Measurements from ENCODE around the gene OR10C1.

Gene OR10C1

DNA sequence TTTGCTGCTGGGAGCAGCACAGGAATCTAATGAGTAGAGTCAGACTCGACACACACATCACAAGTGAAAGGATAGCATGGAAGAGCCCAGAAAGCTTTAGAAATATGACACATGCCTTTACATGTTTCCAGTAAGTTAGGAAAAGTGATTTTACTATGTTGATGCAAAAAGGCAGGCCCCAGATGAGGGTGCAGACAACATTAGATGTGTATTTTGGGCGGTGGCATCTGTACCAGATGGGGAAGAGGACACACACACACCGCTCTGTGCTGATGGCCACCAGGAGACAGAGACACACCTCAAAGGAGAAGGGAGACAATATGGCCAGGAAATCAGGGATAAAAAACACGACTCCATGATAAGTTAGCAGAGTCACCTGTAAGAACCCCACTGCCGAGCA is 48.0 kb downstream of the OR10C1 start:
- H3K27me3 Mint-ChIP-seq: peaks cover 6% of the 10 kb centered on the region
- H3K36me3 Mint-ChIP-seq: no peaks in the 10 kb centered on the region
- no peak overlapping the region for H3K27ac Mint-ChIP-seq
- no peaks in the 10 kb centered on the region for H3K4me1 Mint-ChIP-seq
- DNase-seq (ENCODE audit: low spot score in 2 of 2) (no peak), ATAC-seq (ENCODE audit: low read depth) (no peak)
- H3K9me3 Mint-ChIP-seq: no peaks in the 10 kb centered on the region
- no peak overlapping the region for H3K4me3 Mint-ChIP-seq

DNA sequence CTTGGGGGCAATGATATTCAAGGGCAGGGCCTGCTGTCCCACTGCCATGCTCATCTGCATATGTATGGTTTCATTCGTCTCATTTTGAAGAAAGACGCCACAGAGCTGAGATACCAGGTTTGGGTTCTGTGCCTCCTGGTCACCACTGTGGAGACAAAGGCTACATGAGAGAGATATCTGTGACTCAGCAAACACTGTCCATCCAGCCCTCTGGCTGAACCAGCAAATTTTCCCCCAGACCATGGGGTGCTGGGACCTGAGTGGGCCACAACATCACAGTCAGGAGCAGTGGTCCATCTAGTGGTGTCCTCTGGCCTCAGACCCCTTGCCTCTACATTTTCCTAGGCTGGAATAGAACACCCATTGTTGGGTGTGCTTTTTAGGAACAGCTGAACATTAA is 48.6 kb downstream of the OR10C1 start, which contains the start of gene MAS1L:
MAS1L (minus strand) TSS at position 297 of the 400 bp plus-strand sequence; CDS start at position 243, 54 bp downstream.
- peaks cover 6% of the 10 kb centered on the region for H3K27me3 Mint-ChIP-seq
- H3K27ac Mint-ChIP-seq: no peak within 1 kb of the TSS
- DNase-seq (ENCODE audit: low spot score in 2 of 2) (no peak), ATAC-seq (ENCODE audit: low read depth) (no peak)
- no peak within 1 kb of the TSS for H3K4me3 Mint-ChIP-seq
- no peaks in the 10 kb centered on the region for H3K9me3 Mint-ChIP-seq
- H3K4me1 Mint-ChIP-seq: no peaks in the 10 kb centered on the region
- no peaks in the 10 kb centered on the region for H3K36me3 Mint-ChIP-seq

DNA sequence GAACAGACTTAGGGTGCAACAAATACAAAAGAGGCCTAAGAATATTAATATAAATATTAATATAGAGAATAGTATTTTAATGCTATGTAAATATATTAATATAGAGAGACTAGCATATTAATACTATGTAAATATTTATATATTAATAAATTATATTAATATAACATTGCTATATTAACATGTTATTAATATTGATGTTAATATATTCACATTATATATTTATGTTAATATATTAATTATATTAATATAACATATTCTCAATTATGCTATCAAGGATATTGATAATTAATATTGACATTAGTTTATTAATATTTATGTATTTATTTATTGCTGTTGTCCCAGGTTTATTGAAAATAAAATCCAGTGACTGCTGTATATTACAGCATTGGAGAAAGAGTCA is 49.8 kb downstream of the OR10C1 start:
- H3K36me3 Mint-ChIP-seq: no peaks in the 10 kb centered on the region
- H3K27me3 Mint-ChIP-seq: peaks cover 6% of the 10 kb centered on the region
- H3K4me3 Mint-ChIP-seq: no peak overlapping the region
- no peak for ATAC-seq (ENCODE audit: low read depth)
- no peaks in the 10 kb centered on the region for H3K4me1 Mint-ChIP-seq
- no peaks in the 10 kb centered on the region for H3K9me3 Mint-ChIP-seq
- H3K27ac Mint-ChIP-seq: no peak overlapping the region
- no peak for DNase-seq (ENCODE audit: low spot score in 2 of 2)

DNA sequence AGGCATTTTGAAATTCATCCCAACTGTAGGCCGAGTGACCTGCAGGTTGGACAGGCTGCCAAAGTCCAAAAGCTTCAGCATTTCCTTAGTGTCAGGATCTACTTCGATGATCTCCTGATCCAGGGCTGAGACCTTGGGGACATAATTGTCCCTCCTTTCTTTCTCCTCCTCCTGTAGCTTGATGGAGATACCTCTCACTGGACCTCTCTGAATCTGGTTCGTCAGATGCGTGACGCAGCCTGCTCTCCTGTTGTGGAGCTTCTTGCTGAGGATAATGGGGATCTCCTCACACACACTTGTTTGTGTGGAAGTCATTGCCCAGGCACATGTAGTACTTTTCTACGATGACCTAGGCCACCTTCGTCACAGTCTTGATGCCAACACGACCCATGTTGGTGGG is 50.2 kb downstream of the OR10C1 start:
- H3K27ac Mint-ChIP-seq: no peak overlapping the region
- no peaks in the 10 kb centered on the region for H3K36me3 Mint-ChIP-seq
- no peak for ATAC-seq (ENCODE audit: low read depth)
- H3K4me3 Mint-ChIP-seq: no peak overlapping the region
- no peak for DNase-seq (ENCODE audit: low spot score in 2 of 2)
- H3K9me3 Mint-ChIP-seq: no peaks in the 10 kb centered on the region
- H3K27me3 Mint-ChIP-seq: peaks cover 6% of the 10 kb centered on the region
- no peaks in the 10 kb centered on the region for H3K4me1 Mint-ChIP-seq

DNA sequence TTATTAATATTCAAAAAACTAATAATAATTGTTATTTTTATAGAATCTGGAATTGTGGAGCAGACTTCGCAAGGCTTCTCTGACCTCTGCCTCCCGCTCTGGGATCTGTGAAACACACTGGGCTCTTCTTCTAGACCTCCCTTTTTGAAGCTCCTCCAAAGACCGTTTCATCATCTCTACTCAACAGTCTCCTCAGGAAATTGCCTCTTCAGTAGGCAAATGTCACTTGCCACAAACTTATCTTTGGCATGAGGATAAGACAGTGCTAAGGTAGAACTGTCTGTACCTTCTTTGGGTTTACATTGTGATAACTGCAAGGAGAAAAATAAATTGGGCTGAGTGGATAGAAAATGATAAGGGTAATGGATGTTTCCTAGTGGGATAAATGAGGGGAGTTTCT is 50.9 kb downstream of the OR10C1 start:
- Mint-ChIP-seq H3K4me1 (no peaks in the 10 kb centered on the region), H3K36me3 (no peaks in the 10 kb centered on the region), H3K9me3 (no peaks in the 10 kb centered on the region), H3K4me3 (no peak overlapping the region), H3K27me3 (peaks cover 6% of the 10 kb centered on the region), H3K27ac (no peak overlapping the region)
- no peak for ATAC-seq (ENCODE audit: low read depth)
- no peak for DNase-seq (ENCODE audit: low spot score in 2 of 2)

DNA sequence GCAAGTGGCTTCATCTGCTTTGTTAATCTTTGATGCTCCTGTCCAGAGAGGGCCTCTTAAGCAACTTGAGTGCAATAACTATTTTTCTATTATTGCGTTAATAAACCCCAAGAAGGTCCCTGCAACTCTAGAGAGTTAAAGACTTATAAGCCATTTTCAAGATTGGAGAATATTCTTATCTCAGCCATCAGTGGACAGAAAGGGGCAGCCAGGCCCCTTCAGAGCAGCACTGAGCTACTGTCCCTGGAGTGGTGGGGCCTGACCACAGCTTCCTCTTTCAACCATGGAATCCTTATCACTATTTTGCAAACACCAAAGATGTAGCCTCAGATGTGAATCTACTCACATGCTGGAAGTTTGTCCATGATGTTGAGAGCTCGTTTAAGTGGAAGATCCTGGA is 51.4 kb downstream of the OR10C1 start:
- no peak overlapping the region for H3K27ac Mint-ChIP-seq
- DNase-seq (ENCODE audit: low spot score in 2 of 2) (no peak), ATAC-seq (ENCODE audit: low read depth) (no peak)
- H3K9me3 Mint-ChIP-seq: no peaks in the 10 kb centered on the region
- peaks cover 6% of the 10 kb centered on the region for H3K27me3 Mint-ChIP-seq
- no peaks in the 10 kb centered on the region for H3K36me3 Mint-ChIP-seq
- H3K4me3 Mint-ChIP-seq: no peak overlapping the region
- H3K4me1 Mint-ChIP-seq: no peaks in the 10 kb centered on the region

All from memory B cell (primary cell).